GM12873 (cell line): ENCODE data around the gene PRB3.

Source experiments
- TF ChIP-seq, protein P1 (sequence below): IDR thresholded peaks from 2 replicates; pipeline ENCODE4 v1.5.1; 2012; ENCODE audit warnings: low read depth, mild to moderate bottlenecking, moderate library complexity, low read length, control low read depth; ENCODE audit not compliant: insufficient read depth; ENCODE audit errors: missing control alignments

The PRB3 gene

DNA sequence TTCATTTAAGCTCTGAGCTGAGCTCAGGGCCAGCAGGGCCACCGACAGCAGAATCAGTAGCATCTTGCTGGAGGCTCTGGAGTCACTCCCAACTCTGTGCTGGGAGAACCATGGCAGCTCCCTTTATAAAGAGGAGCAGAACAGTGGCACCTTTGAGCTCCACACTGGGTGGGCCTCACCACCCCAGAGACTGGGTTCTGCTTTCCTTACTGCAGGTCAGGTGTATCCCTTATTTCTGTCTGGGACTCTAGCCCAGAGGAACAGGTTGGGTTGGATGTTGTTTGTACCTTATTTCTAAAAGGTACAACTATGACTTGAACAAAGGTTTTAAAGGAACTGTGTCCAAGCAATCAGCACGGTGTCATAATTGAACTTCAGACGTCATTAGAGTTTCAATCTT, at the start of gene PRB3:
TSS of gene PRB3 (minus strand) at position 101 of the 400 bp plus-strand sequence. CDS start at position 63, 38 bp downstream.
- TF ChIP-seq, protein P1, sequence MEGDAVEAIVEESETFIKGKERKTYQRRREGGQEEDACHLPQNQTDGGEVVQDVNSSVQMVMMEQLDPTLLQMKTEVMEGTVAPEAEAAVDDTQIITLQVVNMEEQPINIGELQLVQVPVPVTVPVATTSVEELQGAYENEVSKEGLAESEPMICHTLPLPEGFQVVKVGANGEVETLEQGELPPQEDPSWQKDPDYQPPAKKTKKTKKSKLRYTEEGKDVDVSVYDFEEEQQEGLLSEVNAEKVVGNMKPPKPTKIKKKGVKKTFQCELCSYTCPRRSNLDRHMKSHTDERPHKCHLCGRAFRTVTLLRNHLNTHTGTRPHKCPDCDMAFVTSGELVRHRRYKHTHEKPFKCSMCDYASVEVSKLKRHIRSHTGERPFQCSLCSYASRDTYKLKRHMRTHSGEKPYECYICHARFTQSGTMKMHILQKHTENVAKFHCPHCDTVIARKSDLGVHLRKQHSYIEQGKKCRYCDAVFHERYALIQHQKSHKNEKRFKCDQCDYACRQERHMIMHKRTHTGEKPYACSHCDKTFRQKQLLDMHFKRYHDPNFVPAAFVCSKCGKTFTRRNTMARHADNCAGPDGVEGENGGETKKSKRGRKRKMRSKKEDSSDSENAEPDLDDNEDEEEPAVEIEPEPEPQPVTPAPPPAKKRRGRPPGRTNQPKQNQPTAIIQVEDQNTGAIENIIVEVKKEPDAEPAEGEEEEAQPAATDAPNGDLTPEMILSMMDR, result no peak

DNA sequence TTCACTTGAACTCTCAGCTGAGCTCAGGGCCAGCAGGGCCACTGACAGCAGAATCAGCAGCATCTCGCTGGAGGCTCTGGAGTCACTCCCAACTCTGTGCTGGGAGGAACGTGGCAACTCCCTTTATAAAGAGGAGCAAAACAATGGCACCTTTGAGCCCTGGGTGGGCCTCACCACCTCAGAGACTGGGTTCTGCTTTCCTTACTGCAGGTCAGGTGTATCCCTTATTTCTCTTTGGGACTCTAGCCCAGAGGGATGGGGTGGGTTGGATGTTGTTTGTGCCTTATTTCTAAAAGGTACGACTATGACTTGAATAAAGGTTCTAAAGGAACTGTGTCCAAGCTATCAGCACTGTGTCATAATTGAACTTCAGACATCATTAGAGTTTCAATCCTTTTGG, 40.8 kb upstream of the PRB3 start, which contains the start of gene PRB4:
TSS of gene PRB4 (minus strand) at position 101 of the 400 bp plus-strand sequence. CDS start at position 63, 38 bp downstream.
- TF ChIP-seq, protein P1, result no peak

DNA sequence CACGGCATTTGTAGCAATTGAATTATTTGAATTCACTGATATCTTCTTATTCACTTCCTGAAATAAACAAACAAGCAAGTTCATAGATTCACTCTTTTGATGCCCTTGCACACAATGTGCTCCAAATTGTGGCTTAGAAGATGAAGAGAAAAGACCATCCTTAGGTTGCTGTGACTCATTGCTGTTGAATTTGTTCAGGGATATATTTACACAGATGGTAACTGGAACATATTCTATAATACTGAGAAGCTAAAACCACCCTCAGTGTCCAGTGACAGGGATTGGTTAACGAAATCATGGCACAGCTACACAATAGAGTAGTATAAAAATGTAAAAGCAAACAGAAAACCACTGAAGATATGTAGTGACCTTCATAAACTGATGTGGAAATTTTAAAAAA, 37.6 kb upstream of the PRB3 start:
- TF ChIP-seq, protein P1, result no peak

DNA sequence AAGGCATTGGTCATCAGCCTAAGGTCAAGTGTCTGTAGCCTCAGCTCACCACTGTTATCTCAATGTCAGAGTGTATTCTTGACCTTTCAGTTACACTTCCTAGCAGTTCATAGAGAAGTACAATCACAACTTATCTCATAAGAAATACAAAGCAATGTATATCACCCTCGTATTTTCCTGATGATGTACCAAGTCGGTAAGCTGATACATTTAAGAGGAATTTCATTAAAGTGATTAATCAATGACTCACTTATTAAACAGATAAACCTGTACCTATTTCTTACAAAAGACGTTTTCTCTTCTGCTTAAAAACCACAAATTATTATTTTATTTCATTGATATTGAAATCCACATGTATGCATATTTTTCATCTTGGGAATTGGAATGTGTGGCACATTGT, 3.9 kb upstream of the PRB3 start:
- TF ChIP-seq, protein P1, result no peak

DNA sequence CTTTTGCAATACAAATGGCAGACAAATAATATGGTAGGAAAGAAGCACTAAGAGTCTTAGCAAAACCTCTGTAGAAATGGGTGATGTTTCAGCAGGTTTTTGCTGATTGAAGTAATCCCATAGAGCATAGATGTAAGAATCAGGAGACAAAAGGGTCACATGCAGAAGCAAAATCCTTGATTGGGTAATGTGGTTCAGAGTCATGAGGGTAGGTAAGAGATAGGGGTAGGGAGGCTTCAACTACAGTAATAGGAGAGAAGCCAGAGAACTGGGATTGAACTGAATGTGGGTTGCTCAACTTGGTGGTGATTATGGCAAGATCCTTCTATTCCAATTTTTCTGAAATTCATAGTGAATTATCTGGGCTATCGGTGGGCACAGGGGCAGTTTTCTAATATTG, 5.0 kb downstream of the PRB3 start:
- TF ChIP-seq, protein P1, result no peak

DNA sequence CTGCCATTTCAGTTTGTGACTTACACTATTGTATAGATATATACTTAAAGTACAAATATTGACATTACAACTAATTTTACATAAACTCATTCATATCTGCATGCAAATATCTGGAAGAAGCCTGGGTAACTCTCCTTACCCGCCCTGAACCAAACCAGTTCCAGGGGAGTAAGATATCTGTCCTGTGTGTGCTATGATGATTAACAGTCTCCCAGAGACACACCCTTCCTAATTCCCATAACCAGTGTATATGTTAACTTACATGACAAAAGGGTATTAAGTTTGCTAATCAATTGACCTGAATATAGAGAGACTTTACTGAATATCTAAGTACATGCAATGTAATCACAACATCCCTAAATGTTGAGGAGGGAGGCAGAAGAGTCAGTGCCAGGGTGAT, 23.0 kb downstream of the PRB3 start:
- TF ChIP-seq, protein P1, result no peak

DNA sequence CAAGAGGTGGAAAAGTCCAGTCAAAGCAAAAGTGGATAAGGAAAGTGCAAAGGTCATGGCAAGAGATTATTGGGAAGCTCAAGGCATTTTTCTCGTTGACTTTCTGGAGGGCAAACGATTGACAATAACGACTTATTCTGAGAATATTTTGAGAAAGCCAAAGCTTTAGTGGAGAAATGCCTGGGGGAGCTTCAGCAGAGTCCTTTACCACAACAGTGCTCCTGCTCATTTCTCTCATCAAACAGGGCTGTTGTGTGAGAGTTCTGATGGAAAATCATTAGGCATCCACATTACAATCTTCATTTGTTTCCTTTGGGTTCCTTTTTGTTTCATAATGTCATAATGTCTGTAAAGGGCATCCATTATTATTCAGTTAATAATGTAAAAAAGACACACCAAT, 26.9 kb downstream of the PRB3 start:
- TF ChIP-seq, protein P1, result no peak
